ENCODE measurements around the gene TYK2.

- TF ChIP-seq CTCF (IDR thresholded peaks at IDR 0.05) = no peak
- no peak for TF ChIP-seq POLR2A (IDR thresholded peaks at IDR 0.05)
Observed at GRCh38 chr19:10356431-10356830, 23.9 kb downstream of the TYK2 start.
